ENCODE results near the gene HSFX1.

GRCh38 chrX:149758068-149758714, 15.7 kb upstream of the HSFX1 start:
- no peak for TF ChIP-seq EP300 (IDR thresholded peaks at IDR 0.05)
- TF ChIP-seq CTCF (IDR thresholded peaks at IDR 0.05) = no peak
- TF ChIP-seq POLR2AphosphoS5 (IDR thresholded peaks at IDR 0.05) = no peak
- no peak for TF ChIP-seq POLR2A (IDR thresholded peaks at IDR 0.05)
